Germinal center (tissue), 1 donor: ENCODE results near the gene TET1.
"Not testable (repeated sequence)": the region's sequence is repeated elsewhere in the genome, so short reads cannot be mapped to it uniquely, and the experiment has no call there.

Source experiments
- DNase-seq: peaks from one replicate; pipeline ENCODE4 v3.0.0; 2012; ENCODE audit warnings: mixed read lengths, low spot score

The TET1 gene

DNA sequence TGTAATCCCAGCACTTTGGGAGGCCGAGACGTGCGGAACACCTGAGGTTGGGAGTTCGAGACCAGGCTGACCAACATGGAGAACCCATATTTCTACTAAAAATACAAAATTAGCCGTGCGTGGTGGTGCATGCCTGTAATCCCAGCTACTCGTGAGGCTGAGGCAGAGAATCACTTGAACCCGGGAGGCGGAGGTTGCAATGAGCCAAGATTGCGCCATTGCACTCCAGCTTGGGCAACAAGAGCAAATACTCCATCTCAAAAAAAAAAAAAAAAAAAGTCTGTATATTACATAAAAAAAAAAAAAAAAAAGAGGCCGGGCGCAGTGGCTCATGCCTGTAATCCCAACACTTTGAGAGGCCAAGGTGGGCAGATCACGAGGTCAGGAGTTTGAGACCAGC lies 152.9 kb downstream of the TET1 start:
- not testable (repeated sequence) for DNase-seq

DNA sequence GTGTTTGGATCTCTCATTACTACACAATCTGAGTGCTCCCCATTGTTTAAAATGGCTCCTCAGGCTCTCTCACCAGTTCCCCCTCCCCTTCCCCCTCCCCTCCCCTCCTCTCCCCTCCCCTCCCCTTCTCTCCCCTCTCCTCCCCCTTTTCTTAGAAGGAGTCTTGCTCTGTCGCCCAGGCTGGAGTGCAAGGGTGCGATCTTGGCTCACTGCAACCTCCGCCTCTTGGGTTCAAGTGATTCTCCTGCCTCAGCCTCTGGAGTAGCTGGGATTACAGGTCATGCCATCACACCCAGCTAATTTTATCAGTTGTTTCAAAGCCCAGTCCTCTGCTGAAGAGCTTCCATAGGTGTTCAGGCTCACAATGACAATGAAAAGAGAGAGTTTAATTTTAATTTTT lies 157.3 kb downstream of the TET1 start:
- DNase-seq = no peak

DNA sequence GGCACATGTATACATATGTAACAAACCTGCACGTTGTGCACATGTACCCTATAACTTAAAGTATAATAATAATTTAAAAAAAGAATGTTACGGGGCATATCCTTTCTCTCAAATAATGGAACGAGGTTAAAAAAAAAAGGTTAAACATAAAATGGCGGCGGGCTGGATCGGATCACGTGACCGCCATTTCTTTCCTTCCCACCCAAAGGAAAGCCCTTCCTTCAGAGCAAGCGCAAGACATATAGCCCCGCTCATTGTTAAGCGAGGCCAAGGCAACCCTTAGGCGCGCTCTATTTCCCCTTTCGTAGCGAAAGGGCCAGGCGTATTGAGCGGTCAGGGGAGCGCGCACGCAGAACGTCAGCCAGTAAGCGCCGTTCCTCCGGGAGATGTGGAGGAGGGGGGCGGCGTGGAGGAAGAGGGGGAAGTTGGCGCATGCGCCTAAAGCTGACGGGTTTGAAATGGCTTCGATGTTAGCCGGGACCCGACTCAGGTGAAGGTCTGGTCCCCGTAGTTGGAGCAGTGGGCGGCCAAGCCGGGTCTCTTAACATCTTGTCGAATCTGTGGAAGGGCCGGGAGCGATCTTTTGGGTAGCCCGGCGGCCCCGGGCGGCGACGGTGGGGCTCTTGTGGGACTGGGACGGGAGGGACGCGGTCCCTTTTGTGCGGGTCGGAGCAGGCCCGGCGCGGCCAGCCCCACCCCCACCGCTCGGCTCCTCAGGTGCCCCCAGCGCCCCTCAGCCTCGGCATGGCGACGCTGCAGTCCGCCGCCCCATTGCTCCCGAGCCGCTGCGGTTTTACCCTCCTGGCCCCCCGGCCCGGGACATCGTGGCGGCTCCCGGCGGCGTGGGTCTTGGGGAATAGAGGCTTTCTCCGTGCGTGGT lies 160.9 kb downstream of the TET1 start, which contains the start of gene CCAR1:
TSS of gene CCAR1 (plus strand) at position 447 of the 880 bp plus-strand sequence. CDS start 1,266 bp downstream, outside the sequence.
- DNase-seq = peak; percentile 95

DNA sequence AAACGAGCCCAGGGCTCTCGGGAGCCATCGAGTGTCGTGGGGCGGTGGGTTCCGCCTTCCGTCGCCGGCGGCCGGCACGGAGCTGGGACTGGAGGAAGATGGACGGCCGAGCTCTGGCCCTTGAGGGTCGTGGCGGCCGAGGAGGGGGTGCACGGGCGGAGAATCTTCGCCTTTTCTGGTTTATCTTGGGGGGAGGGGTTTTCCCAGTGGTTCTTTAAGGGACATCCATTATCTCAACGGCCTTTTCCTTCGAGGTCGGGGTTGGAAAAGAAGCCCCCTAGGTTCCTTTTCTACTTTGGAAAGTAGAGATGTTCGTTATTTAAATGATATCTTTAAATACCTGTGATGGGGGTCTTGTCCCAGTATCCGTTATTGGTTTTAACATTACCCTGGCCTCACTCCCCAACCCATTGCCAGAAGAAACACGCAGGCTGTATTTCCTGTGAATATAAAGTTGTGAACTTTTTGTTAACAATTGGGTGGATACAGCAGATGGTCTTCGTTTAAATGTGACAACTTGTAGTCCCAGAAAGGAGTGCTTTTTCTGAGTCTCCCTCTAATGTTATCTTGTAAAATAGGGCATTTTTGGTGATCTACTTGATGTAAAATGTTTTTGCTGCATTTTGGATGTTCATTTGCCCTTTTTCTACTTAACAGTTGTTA lies 161.7 kb downstream of the TET1 start:
- peak; percentile 5 for DNase-seq

DNA sequence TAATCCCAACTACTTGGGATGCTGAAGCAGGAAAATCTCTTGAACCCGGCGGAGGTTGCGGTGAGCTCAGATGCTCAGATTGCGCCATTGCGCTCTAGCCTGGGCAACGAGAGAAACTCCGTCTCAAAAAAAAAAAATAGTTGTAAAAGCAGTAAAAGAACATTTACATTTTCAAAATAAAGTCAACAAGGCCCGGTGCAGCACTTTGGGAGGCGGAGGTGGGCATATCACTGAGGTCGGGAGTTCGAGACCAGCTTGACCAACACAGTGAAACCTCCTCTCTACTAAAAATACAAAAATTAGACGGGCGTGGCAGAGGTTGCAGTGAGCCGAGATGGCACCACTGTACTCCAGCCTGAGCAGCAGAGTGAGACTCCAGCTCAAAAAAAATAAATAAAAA lies 164.9 kb downstream of the TET1 start:
- DNase-seq = no peak

DNA sequence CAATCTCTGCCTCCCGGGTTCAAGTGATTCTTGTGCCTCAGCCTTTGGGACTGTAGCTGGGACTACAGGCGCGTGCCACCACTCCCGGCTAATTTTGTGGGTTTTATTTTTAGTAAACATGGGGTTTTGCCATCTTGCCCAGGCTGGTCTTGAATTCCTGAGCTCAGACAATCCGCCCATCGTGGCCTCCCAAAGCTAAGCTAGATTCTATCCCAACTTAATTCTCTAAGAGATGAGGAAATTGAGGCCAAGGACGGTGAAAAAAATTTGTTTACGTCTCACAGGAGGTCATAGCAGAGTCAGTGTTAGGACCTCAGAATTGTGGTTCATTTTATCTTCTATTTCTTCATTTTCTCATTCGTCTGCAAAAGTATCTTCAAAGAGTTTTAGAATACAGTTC lies 167.0 kb downstream of the TET1 start:
- no peak for DNase-seq

DNA sequence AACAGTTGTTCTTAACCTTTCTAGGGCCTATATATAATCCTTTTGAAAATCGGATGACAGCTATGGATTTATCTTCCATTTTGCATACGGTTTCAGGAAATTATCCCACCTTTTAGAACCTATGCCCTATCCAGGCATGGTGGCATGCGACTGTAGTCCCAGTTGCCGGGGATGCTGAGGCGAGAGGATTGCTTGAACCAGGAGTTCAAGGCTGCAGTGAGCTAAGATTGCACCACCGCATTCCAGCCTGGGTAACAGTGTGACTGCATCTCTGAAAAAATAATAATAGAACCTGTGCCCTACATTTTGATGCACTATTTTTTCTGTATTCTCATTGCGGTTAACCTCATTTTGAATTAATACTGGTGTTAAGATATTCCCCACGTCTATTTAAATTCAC lies 172.5 kb downstream of the TET1 start:
- DNase-seq = no peak

DNA sequence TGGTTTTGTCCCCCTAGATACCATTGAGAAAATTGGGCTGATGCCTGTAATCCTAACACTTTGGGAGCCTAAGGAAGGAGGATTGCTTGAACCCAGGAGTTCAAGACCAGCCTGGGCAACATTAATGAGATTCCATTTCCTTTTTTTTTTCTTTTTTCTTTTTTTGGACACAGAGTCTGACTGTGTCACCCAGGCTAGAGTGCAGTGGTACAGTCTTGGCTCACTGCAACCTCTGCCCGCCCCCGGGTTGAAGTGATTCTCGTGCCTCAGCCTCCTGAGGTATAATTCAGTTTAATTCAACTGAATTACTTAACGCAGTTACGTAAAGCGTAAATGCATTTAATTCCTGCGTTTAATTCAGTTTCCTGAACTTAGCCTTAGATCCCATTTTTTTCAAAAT lies 174.2 kb downstream of the TET1 start:
- DNase-seq = no peak

DNA sequence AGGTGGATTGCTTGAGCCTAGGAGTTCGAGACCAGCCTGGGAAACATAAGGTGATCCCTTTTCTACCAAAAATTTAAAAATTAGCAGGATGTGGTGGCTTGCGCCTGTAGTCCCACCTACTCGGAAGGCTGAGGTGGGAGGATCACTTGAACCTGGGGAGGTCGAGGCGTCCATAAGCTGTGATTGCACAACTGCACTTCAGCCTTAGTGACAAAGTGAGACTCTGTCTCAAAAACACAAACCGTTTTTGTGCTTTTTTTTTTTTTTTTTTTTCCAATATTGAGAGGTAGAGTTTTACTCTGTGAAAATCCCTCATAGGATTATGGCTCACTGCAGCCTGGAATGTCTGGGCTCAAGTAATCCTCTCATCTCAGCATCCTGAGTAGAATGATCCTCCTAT lies 175.0 kb downstream of the TET1 start:
- no peak for DNase-seq

DNA sequence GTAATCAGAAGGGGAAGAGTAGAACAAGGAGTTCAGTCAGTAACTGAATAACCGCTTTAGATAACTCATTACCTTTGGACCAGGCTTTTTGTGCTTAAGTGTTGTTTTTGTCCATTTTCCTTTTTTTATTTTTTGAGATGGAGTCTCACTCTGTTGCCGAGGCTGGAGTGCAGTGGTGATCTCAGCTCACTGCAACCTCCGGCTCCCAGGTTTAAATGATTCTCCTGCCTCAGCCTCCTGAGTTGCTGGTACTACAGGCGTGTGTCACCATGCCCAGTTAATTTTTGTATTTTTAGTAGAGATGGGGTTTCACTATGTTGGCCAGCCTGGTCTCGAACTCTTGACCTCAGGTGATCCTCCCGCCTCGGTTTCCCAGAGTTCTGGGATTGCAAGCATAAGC lies 175.6 kb downstream of the TET1 start:
- DNase-seq = not testable (repeated sequence)

DNA sequence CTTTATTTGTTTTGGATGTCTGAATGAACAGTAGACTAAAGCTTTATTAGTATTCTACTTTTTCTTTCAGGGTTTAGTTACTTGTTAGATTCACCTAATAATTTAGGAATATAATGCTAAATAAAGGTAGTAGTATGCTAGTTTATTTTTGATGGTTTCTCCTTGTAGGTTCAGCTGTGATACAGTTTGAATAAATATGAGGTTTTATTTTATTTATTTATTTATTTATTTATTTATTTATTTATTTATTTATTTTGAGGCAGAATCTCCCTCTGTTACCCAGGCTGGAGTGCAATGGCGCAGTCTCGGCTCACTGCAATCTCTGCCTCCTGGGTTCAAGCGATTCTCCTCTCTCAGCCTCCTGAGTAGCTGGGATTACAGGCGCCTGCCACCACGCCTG lies 180.5 kb downstream of the TET1 start:
- DNase-seq = not testable (repeated sequence)

DNA sequence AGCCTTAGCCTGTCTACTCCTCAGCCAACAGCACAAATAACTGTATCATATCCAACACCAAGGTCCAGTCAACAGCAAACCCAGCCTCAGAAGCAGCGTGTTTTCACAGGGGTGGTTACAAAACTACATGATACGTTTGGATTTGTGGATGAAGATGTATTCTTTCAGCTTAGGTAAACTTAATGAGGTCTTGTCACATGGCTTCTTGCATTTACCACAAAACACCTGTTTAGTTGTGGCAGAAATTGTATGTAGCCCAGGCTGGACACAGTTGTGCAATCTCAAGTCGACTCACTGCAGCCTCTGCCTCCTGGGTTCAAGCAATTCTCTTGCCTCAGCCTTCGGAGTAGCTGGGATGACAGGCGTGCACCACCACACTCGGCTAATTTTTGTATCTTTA lies 182.3 kb downstream of the TET1 start:
- no peak for DNase-seq
